MM.1S (cell line): ENCODE results near the gene CHRNA4.

Experiments used
- CTCF ChIP-seq: fragments of 300-600 bp; sonication (generic); IDR thresholded peaks from 2 replicates; pipeline ENCODE4 v1.5.1; 2016; ENCODE audit warnings: antibody characterized with exemption, low read length, mixed read lengths
- EZH2 ChIP-seq: fragments of 300-600 bp; sonication (generic); optimal IDR thresholded peaks from 2 replicates; pipeline ENCODE3; 2017; ENCODE audit warnings: low read depth, mild to moderate bottlenecking, antibody characterized with exemption, low read length, mixed read lengths
- EZH2phosphoT487 ChIP-seq: fragments of 300-600 bp; sonication (generic); IDR thresholded peaks from 2 replicates; pipeline ENCODE4 v1.6.1; 2018; ENCODE audit warnings: antibody characterized with exemption, low read length

- TF ChIP-seq CTCF, result no peak
- no peak for TF ChIP-seq EZH2
- no peak for TF ChIP-seq EZH2phosphoT487
Observed at GRCh38 chr20:63346131-63347080, 14.7 kb downstream of the CHRNA4 start.
